Adrenal gland (tissue), 12 donors: Measurements from ENCODE around the gene HGS. TPM values are rescaled to one million over a fixed set of nuclear protein-coding genes. Genes with fewer than 3 reads are reported as not detected.

Experiments
- DNase-seq, 7 donors: peaks; one replicate each; pipeline ENCODE4 v3.0.0-alpha.2; 2019 to 2020
- H3K27ac ChIP-seq, 5 donors: fragments of 200-600 bp; sonication (generic) in 4 of 5; 1 replicate in 3 of 5; 2 replicates in 2 of 5; pipeline versions ENCODE4 v1.5.1 to v1.8.0; 2016 to 2020; ENCODE audit warnings: mild to moderate bottlenecking in 1 of 5
- H3K27me3 ChIP-seq: fragments of 200-600 bp; 2 replicates; pipeline ENCODE4 v1.8.0; 2021
- H3K36me3 ChIP-seq, 2 donors: fragments of 200-600 bp; replicated peaks in 1 of 2; 1 replicate in 1 of 2; 2 replicates in 1 of 2; pipeline versions ENCODE4 v1.5.1 to v1.8.0; 2018 to 2022
- H3K4me1 ChIP-seq, 2 donors: fragments of 200-600 bp; replicated peaks in 1 of 2; 1 replicate in 1 of 2; 2 replicates in 1 of 2; pipeline versions ENCODE4 v1.5.1 to v1.8.0; 2018 to 2021
- H3K4me3 ChIP-seq, 4 donors: fragments of 200-600 bp; sonication (generic) in 3 of 4; one replicate each; pipeline ENCODE4 v1.5.1; 2016 to 2018
- H3K9me3 ChIP-seq, 3 donors: fragments of 200-600 bp; sonication (generic) in 1 of 3; replicated peaks in 1 of 3; 1 replicate in 2 of 3; 2 replicates in 1 of 3; pipeline versions ENCODE4 v1.5.1 to v1.8.0; 2016 to 2021
- CTCF ChIP-seq, 6 experiments: fragments of 450-650 bp in 4 of 6; fragments of 200-600 bp in 2 of 6; sonication (generic) in 1 of 6; IDR thresholded peaks; 1 replicate in 5 of 6; 2 replicates in 1 of 6; pipeline versions ENCODE4 v1.5.1 to v1.8.0; 2016 to 2021; ENCODE audit warnings: antibody characterized with exemption in 6 of 6, mild to moderate bottlenecking in 2 of 6, moderate library complexity in 1 of 6
- POLR2A ChIP-seq, 2 donors: fragments of 450-650 bp; IDR thresholded peaks; one replicate each; pipeline ENCODE4 v1.6.1; 2017; ENCODE audit warnings: antibody characterized with exemption in 2 of 2, mild to moderate bottlenecking in 2 of 2, moderate library complexity in 1 of 2
- WGBS, 4 donors: extraction: QIAGEN DNeasy Blood & Tissue Kit in 2 of 4; methylation state at CpG; one replicate each; pipeline versions ENCODE4 v1.1.5 to v1.1.7; 2013 to 2017; 5-methylcytosine and 5-hydroxymethylcytosine counted together
- intact Hi-C, 2 donors: fragments of 100-400 bp; cut with DNase I; formaldehyde crosslinking; loops; one replicate each; pipeline versions ENCODE4 v1.14.1 to v1.15.0; 2022 to 2023
- polyA plus RNA-seq, 3 donors: library from polyadenylated mRNA; stranded (reverse); fragments of 200-250 nt in 2 of 3; fragments of 350-450 nt in 1 of 3; fragmentation: Illumina TruSeq in 1 of 3; extraction: RNeasy Lipid Tissue Mini Kit (QIAGEN cat#74804) in 1 of 3; gene quantifications; one replicate each; pipeline ENCODE4 v1.2.3, GENCODE V29; 2013 to 2014
- total RNA-seq, 9 donors: library from RNA; depleted of rRNA in 4 of 9; stranded (reverse); fragments of >200 nt in 4 of 9; fragments of 120-200 nt in 1 of 9; fragmentation: NEBNext Ultra II Directional in 1 of 9; extraction: Animal tissue kit (Norgen Biotek cat#: 25700) in 1 of 9; gene quantifications; one replicate each; pipeline versions ENCODE4 v1.1.0 to v1.2.4, GENCODE V29; 2013 to 2023
- donor health status: healthy with polysubstance abuse.
- donor health status: Bipolar disorder and iron deficiency.
- donor health status: DM: yes; HTN: yes; CAD: no.
- donor health status: DM: no; HTN: no; CAD: no.
- donor health status: DM: no; HTN: no; CAD: no.
- donor health status: DM: yes; HTN: yes; CAD: no.

Gene HGS
- total and polyA plus RNA-seq, 12 donors, result 51.7 to 384 (median 104) TPM

- no peaks in the 10 kb centered on the region for H3K9me3 ChIP-seq
- no peaks in the 10 kb centered on the region for H3K27me3 ChIP-seq
- intact Hi-C loops, result no loop called here
- H3K27ac ChIP-seq, result peak overlapping the region in 1 of 5 donors; percentile 95
- WGBS, 4 donors, result 36 to 41% (median 40%) methylated on average over 15 to 19 of the region's 19 CpGs
- H3K36me3 ChIP-seq, result peaks cover 0 to 22% of the 10 kb centered on the region in 2 donors
- peaks cover 18 to 29% of the 10 kb centered on the region in 2 donors for H3K4me1 ChIP-seq
- peak overlapping the region in 3 of 4 donors; percentile 22 to 94 (median 73) for H3K4me3 ChIP-seq
- TF ChIP-seq POLR2A (IDR thresholded peaks at IDR 0.05), result no peak
- no peak for TF ChIP-seq CTCF (IDR thresholded peaks at IDR 0.05)
- no peak for DNase-seq
These were observed 1.1 kb upstream of the HGS start for GRCh38 chr17:81682565-81683207.

GRCh38 chr17:81683208-81683583, 615 bp upstream of the HGS start:
- WGBS, 4 donors, result 0 to 1% (median 0%) methylated on average over 5 to 37 of the region's 37 CpGs; no CpG with 5 or more reads in 1 of the 4 donors
- intact Hi-C loops, result no loop called here
- Histone ChIP-seq H3K36me3 (peaks cover 0 to 27% of the 10 kb centered on the region in 2 donors), H3K4me3 (peak overlapping the region; percentile 22 to 94 (median 74)), H3K27me3 (no peaks in the 10 kb centered on the region), H3K4me1 (peaks cover 18 to 29% of the 10 kb centered on the region in 2 donors), H3K9me3 (no peaks in the 10 kb centered on the region), H3K27ac (peak overlapping the region in 4 of 5 donors; percentile 70 to 95 (median 78))
- no peak for DNase-seq
- no peak for TF ChIP-seq CTCF (IDR thresholded peaks at IDR 0.05)
- no peak for TF ChIP-seq POLR2A (IDR thresholded peaks at IDR 0.05)

GRCh38 chr17:81684442-81684911, 666 bp downstream of the HGS start:
- intact Hi-C loops, result no loop called here
- peak in 4 of 7 donors; percentile 72 to 81 (median 78) for DNase-seq
- peaks cover 18 to 29% of the 10 kb centered on the region in 2 donors for H3K4me1 ChIP-seq
- WGBS, 4 donors, result 0 to 5% (median 2%) methylated on average over 8 to 16 of the region's 16 CpGs
- H3K4me3 ChIP-seq, result peak overlapping the region; percentile 62 to 94 (median 76)
- no peak for TF ChIP-seq POLR2A (IDR thresholded peaks at IDR 0.05)
- no peak for TF ChIP-seq CTCF (IDR thresholded peaks at IDR 0.05)
- H3K27me3 ChIP-seq, result no peaks in the 10 kb centered on the region
- peak overlapping the region; percentile 72 to 95 (median 88) for H3K27ac ChIP-seq
- H3K9me3 ChIP-seq, result no peaks in the 10 kb centered on the region
- peaks cover 0 to 40% of the 10 kb centered on the region in 2 donors for H3K36me3 ChIP-seq

DNA sequence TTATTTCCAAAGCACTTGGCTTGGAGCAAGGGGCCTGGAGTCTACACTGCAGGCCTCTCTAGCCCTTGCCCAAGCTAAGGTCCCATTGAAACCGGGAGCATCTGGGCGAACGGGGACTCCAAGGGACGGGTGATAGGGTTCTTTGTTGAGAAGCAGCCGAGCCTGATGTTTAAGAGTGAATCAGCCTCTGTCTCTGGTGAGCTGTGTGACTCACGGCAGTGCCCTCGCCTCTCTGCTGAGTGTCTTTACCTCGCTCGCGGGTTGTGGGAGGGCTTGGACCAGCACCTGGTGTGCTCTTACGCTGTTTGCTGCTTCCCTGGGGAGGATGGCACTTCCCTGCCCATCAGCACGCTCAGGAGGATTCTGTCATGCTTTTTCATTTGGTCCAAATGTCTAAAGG, 1.3 kb downstream of the HGS start:
- TF ChIP-seq POLR2A (IDR thresholded peaks at IDR 0.05) (peak in 1 of 2 donors; percentile 51), CTCF (IDR thresholded peaks at IDR 0.05) (no peak)
- Histone ChIP-seq H3K9me3 (no peaks in the 10 kb centered on the region), H3K4me1 (peaks cover 18 to 29% of the 10 kb centered on the region in 2 donors), H3K4me3 (peak overlapping the region in 2 of 4 donors; percentile 73 to 94), H3K27ac (peak overlapping the region in 4 of 5 donors; percentile 81 to 95 (median 88)), H3K27me3 (no peaks in the 10 kb centered on the region), H3K36me3 (peaks cover 0 to 47% of the 10 kb centered on the region in 2 donors)
- intact Hi-C loops, result no loop called here
- WGBS, 4 donors, result 40 to 50% (median 46%) methylated on average over 5 to 12 of the region's 12 CpGs
- peak in 5 of 7 donors; percentile 62 to 72 (median 69) for DNase-seq
